ENCODE data around the gene METTL3. TPM values are rescaled to one million over a fixed set of nuclear protein-coding genes. Genes with fewer than 3 reads are reported as not detected.
"Not testable (repeated sequence)": the region's sequence is repeated elsewhere in the genome, so short reads cannot be mapped to it uniquely, and the experiment has no call there.

METTL3 gene
- total and polyA plus RNA-seq, 7 donors = 5.4 to 84.9 (median 60.9) TPM

DNA sequence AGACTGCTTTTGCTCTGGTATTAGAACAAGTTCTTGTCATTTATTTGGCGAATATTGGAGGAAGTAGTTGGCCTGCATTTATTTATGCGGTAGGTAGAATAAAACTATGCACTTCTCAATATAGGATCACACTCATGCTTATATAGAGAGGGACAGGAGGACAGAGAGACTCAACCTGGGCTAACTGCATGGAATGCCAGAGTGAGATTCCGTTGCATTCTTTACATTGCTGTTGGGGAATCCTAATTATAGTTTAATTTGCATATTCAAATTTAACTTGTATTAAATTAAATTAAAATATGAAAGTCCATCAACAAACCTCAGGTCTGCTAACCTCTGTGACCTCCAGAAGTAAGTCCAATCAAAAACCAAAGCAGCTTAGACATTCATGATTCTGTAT, 42.1 kb upstream of the METTL3 start:
- intact Hi-C loops (cut with DNase I) = loop anchor here (10.0 kb wide), 1 partner anchor 168 kb away; the partner anchor contains the start of gene SUPT16H
- H3K27ac ChIP-seq = no peak overlapping the region
- TF ChIP-seq, protein P1, sequence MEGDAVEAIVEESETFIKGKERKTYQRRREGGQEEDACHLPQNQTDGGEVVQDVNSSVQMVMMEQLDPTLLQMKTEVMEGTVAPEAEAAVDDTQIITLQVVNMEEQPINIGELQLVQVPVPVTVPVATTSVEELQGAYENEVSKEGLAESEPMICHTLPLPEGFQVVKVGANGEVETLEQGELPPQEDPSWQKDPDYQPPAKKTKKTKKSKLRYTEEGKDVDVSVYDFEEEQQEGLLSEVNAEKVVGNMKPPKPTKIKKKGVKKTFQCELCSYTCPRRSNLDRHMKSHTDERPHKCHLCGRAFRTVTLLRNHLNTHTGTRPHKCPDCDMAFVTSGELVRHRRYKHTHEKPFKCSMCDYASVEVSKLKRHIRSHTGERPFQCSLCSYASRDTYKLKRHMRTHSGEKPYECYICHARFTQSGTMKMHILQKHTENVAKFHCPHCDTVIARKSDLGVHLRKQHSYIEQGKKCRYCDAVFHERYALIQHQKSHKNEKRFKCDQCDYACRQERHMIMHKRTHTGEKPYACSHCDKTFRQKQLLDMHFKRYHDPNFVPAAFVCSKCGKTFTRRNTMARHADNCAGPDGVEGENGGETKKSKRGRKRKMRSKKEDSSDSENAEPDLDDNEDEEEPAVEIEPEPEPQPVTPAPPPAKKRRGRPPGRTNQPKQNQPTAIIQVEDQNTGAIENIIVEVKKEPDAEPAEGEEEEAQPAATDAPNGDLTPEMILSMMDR (IDR thresholded peaks at IDR 0.05) = no peak
- TF ChIP-seq EP300 (IDR thresholded peaks at IDR 0.05) (no peak), POLR2A (IDR thresholded peaks at IDR 0.05) (no peak), POLR2AphosphoS5 (IDR thresholded peaks at IDR 0.05) (no peak)
- WGBS, 2 donors = 91 to 95% methylated on average over 3 of the region's 3 CpGs
- no peak overlapping the region for H3K4me3 ChIP-seq
- H3K27me3 ChIP-seq = no peaks in the 10 kb centered on the region
- H3K36me3 ChIP-seq = no peaks in the 10 kb centered on the region
- DNase-seq = no peak
- peaks cover 0 to 13% (median 9%) of the 10 kb centered on the region in 4 donors for H3K4me1 ChIP-seq
- H3K9me3 ChIP-seq = no peaks in the 10 kb centered on the region

GRCh38 chr14:21544588-21544987, 33.4 kb upstream of the METTL3 start:
- H3K4me1 ChIP-seq; DNase-seq; H3K36me3 ChIP-seq; H3K27ac ChIP-seq; H3K9me3 ChIP-seq; H3K4me3 ChIP-seq; H3K27me3 ChIP-seq; intact Hi-C loops (cut with DNase I): not testable (repeated sequence)
- WGBS, 2 donors = 91 to 95% methylated on average over 7 of the region's 7 CpGs

DNA sequence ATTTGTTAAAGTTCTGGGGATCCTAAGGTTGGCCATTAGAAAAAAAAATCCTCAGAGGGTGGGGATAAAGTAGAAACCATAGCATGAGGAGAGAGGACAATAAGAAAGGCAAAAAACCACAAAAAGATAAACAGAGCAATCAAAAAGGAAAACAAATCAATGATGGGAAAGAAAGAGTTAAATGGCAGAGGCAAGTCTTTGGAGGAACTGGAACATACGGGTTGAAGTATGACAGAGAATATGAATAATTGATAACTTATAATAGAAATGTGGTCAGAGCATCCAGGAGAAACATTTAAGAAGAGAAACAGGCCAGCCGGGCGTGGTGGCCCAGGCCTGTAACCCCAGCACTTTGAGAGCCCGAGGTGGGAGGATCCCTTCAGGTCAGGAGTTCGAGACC, 32.8 kb upstream of the METTL3 start:
- intact Hi-C loops (cut with DNase I) = no loop called here

DNA sequence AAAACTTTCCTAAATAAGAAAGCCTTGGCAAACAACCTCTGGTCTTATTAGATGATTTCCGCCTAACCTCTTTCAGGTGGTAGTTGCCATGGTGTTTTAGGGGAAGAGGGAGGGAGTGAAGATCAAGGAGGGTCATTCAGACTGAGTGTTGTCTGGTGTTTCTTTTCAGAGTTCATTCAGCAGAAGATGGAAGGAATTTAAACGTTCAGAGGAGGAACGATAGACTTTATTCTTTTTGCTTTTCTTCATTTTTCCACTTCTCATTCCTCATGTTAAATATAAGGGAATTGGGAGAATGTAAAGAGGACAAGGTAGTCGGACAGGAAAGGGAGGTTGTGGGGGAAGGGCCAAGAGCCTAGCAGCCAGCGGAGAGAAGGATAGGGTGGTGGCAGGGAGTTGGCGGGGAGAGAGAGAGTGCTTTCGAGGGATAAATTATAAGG, 32.4 kb upstream of the METTL3 start:
- intact Hi-C loops (cut with DNase I) = no loop called here

More for the DNA sequence above, 32.8 kb upstream of the METTL3 start:
- Histone ChIP-seq H3K27me3 (peaks cover 0 to 7% (median 3%) of the 10 kb centered on the region in 3 donors), H3K27ac (no peak overlapping the region), H3K9me3 (no peaks in the 10 kb centered on the region), H3K4me3 (no peak overlapping the region), H3K4me1 (no peaks in the 10 kb centered on the region), H3K36me3 (no peaks in the 10 kb centered on the region)
- 60 to 63% methylated on average over 5 of the region's 5 CpGs for WGBS, 2 donors
- no peak for DNase-seq
- TF ChIP-seq POLR2AphosphoS5 (IDR thresholded peaks at IDR 0.05) (no peak), POLR2A (IDR thresholded peaks at IDR 0.05) (no peak), EP300 (IDR thresholded peaks at IDR 0.05) (no peak)
- TF ChIP-seq, protein P1 (IDR thresholded peaks at IDR 0.05) = no peak

GRCh38 chr14:21541413-21542074, 30.4 kb upstream of the METTL3 start:
- H3K27ac ChIP-seq = no peak overlapping the region
- DNase-seq = no peak
- no peak overlapping the region for H3K4me3 ChIP-seq
- no peaks in the 10 kb centered on the region for H3K9me3 ChIP-seq
- no peaks in the 10 kb centered on the region for H3K36me3 ChIP-seq
- peaks cover 0 to 28% (median 9%) of the 10 kb centered on the region in 3 donors for H3K27me3 ChIP-seq
- intact Hi-C loops (cut with DNase I) = no loop called here
- H3K4me1 ChIP-seq = peaks cover 0 to 7% (median 7%) of the 10 kb centered on the region in 4 donors
- no peak for TF ChIP-seq POLR2AphosphoS5 (IDR thresholded peaks at IDR 0.05)
- TF ChIP-seq EP300 (IDR thresholded peaks at IDR 0.05) = no peak
- TF ChIP-seq, protein P1 (IDR thresholded peaks at IDR 0.05) = no peak
- no peak for TF ChIP-seq POLR2A (IDR thresholded peaks at IDR 0.05)
- 89 to 91% methylated on average over 9 of the region's 9 CpGs for WGBS, 2 donors

More for the DNA sequence above, 32.4 kb upstream of the METTL3 start:
- Histone ChIP-seq H3K27me3 (peaks cover 0 to 8% (median 7%) of the 10 kb centered on the region in 3 donors), H3K36me3 (no peaks in the 10 kb centered on the region), H3K4me3 (no peak overlapping the region), H3K27ac (no peak overlapping the region), H3K4me1 (no peaks in the 10 kb centered on the region), H3K9me3 (no peaks in the 10 kb centered on the region)
- TF ChIP-seq POLR2A (IDR thresholded peaks at IDR 0.05) (no peak), EP300 (IDR thresholded peaks at IDR 0.05) (no peak), POLR2AphosphoS5 (IDR thresholded peaks at IDR 0.05) (no peak)
- TF ChIP-seq, protein P1 (IDR thresholded peaks at IDR 0.05) = no peak
- no peak for DNase-seq
- 58 to 67% methylated on average over 7 of the region's 7 CpGs for WGBS, 2 donors
